ENCODE results near the gene CD22.

DNA sequence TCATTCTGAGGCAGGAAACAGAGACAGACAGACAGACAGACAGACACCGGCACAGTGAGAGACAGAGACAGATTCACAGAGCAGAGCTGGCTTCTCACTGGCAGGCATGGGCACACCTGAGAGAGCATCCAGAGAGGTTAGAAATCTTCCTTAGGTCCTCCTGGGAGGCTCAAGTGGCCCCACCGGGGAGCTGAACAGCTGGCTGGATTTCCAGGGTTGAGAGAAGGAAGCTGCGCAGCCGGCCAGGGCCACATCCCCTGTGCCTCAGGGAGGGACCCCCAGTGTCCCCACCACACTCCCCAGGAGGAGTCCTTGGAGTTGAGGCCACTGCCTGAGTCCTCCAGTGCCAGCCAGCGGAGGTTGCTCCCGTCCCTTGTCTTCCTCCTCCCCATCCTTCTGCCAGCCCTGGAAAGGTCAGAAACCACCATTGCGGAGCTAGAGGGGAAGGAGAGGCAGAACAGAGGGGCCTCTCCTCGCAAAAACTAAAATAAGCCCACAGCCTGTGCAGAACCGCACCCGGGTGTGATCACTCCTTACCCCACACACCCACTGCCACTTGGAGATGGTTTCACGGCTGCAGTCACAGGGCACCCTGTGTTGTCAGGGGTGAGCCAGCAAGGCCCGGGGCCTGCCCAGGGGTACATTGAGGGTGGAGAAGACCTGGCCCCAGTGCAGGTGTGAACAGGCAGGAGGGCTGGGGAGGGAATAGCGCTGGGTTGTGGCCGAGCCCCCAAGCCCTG is 33.4 kb downstream of the CD22 start:
- TF ChIP-seq CTCF (IDR thresholded peaks at IDR 0.05) (no peak), POLR2A (IDR thresholded peaks at IDR 0.05) (no peak), POLR2AphosphoS5 (IDR thresholded peaks at IDR 0.05) (no peak), EP300 (IDR thresholded peaks at IDR 0.05) (no peak)

Data from upper lobe of left lung (tissue), 4 donors.